Measurements from ENCODE around the gene ANKDD1B. TPM values are rescaled to one million over a fixed set of nuclear protein-coding genes. Genes with fewer than 3 reads are reported as not detected.

The ANKDD1B gene
- total and polyA plus RNA-seq, 9 of the 15 experiments (the other 6 are each of a cell fraction or from before 2014, with no cell fraction given): 0.04 to 0.29 (median 0.18) TPM; not detected in 1

DNA sequence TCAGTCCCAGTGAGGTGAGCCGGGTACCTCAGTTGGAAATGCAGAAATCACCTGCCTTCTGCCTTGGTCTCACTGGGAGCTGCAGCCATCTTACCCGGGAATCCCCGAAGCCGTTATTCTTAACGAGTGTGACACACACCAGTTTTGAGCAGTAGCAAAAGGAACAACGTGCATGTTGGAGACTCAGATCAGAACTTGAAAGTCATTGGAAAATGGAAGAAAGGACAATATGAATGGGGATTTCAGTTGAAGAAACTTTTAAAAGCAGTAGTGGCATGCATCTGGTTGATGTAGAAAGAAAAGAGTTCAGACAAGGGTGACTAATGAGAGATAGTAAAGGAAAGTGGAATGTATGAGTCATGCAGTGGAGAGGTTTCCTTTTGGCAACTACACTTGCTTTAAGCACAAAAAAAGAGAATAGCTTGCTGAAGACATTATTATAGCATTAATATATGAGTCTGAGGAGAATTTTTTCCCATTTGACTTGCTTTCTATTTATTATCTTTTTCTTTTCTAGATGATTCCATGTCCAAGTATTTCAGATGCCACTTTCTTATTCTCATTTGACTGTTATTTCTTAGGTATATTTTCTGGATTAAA lies 44.4 kb upstream of the ANKDD1B start (continued):
- no peak for TF ChIP-seq HMG20B (CRISPR knock-in tag; IDR thresholded peaks at IDR 0.05)
- peak; percentile 86 for TF ChIP-seq BRD9 (IDR thresholded peaks at IDR 0.05; ENCODE audit: low read depth, partially characterized antibody)
- TF ChIP-seq, protein P1, sequence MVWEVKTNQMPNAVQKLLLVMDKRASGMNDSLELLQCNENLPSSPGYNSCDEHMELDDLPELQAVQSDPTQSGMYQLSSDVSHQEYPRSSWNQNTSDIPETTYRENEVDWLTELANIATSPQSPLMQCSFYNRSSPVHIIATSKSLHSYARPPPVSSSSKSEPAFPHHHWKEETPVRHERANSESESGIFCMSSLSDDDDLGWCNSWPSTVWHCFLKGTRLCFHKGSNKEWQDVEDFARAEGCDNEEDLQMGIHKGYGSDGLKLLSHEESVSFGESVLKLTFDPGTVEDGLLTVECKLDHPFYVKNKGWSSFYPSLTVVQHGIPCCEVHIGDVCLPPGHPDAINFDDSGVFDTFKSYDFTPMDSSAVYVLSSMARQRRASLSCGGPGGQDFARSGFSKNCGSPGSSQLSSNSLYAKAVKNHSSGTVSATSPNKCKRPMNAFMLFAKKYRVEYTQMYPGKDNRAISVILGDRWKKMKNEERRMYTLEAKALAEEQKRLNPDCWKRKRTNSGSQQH (CRISPR knock-in tag; IDR thresholded peaks at IDR 0.05): peak; percentile 54; the same call in 1 of the 2 replicates
- TF ChIP-seq SP2 (IDR thresholded peaks at IDR 0.05; ENCODE audit: extremely low read depth, low read depth, low read length, poor library complexity, severe bottlenecking): no peak
- TF ChIP-seq NCOR1 (IDR thresholded peaks at IDR 0.05): peak; percentile 59
- TF ChIP-seq SRSF9 (IDR thresholded peaks at IDR 0.05; ENCODE audit: borderline replicate concordance, low read depth, low read length): no peak
- TF ChIP-seq ZNF3 (CRISPR knock-in tag; IDR thresholded peaks at IDR 0.05): no peak
- no peak for TF ChIP-seq ILF3 (IDR thresholded peaks at IDR 0.05; ENCODE audit: borderline replicate concordance)
- no peak for TF ChIP-seq FOXK1 (CRISPR knock-in tag; IDR thresholded peaks at IDR 0.05; ENCODE audit: borderline replicate concordance)
- TF ChIP-seq, protein P2, sequence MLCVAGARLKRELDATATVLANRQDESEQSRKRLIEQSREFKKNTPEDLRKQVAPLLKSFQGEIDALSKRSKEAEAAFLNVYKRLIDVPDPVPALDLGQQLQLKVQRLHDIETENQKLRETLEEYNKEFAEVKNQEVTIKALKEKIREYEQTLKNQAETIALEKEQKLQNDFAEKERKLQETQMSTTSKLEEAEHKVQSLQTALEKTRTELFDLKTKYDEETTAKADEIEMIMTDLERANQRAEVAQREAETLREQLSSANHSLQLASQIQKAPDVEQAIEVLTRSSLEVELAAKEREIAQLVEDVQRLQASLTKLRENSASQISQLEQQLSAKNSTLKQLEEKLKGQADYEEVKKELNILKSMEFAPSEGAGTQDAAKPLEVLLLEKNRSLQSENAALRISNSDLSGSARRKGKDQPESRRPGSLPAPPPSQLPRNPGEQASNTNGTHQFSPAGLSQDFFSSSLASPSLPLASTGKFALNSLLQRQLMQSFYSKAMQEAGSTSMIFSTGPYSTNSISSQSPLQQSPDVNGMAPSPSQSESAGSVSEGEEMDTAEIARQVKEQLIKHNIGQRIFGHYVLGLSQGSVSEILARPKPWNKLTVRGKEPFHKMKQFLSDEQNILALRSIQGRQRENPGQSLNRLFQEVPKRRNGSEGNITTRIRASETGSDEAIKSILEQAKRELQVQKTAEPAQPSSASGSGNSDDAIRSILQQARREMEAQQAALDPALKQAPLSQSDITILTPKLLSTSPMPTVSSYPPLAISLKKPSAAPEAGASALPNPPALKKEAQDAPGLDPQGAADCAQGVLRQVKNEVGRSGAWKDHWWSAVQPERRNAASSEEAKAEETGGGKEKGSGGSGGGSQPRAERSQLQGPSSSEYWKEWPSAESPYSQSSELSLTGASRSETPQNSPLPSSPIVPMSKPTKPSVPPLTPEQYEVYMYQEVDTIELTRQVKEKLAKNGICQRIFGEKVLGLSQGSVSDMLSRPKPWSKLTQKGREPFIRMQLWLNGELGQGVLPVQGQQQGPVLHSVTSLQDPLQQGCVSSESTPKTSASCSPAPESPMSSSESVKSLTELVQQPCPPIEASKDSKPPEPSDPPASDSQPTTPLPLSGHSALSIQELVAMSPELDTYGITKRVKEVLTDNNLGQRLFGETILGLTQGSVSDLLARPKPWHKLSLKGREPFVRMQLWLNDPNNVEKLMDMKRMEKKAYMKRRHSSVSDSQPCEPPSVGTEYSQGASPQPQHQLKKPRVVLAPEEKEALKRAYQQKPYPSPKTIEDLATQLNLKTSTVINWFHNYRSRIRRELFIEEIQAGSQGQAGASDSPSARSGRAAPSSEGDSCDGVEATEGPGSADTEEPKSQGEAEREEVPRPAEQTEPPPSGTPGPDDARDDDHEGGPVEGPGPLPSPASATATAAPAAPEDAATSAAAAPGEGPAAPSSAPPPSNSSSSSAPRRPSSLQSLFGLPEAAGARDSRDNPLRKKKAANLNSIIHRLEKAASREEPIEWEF (CRISPR knock-in tag; IDR thresholded peaks at IDR 0.05): no peak
- no peak for TF ChIP-seq SMARCA5 (IDR thresholded peaks at IDR 0.05)
- no peak for TF ChIP-seq CAMTA2 (CRISPR knock-in tag; conservative IDR thresholded peaks at IDR 0.05)
- TF ChIP-seq FOXJ3 (CRISPR knock-in tag; IDR thresholded peaks at IDR 0.05): no peak
- no peak for TF ChIP-seq BMI1 (IDR thresholded peaks at IDR 0.05; ENCODE audit: low read length)
- peak; percentile 64; the same call in 1 of the 2 replicates for TF ChIP-seq KAT7 (CRISPR knock-in tag; IDR thresholded peaks at IDR 0.05; ENCODE audit: borderline replicate concordance)
- TF ChIP-seq, protein P3, sequence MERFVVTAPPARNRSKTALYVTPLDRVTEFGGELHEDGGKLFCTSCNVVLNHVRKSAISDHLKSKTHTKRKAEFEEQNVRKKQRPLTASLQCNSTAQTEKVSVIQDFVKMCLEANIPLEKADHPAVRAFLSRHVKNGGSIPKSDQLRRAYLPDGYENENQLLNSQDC (CRISPR knock-in tag; IDR thresholded peaks at IDR 0.05): no peak
- TF ChIP-seq, protein P4, sequence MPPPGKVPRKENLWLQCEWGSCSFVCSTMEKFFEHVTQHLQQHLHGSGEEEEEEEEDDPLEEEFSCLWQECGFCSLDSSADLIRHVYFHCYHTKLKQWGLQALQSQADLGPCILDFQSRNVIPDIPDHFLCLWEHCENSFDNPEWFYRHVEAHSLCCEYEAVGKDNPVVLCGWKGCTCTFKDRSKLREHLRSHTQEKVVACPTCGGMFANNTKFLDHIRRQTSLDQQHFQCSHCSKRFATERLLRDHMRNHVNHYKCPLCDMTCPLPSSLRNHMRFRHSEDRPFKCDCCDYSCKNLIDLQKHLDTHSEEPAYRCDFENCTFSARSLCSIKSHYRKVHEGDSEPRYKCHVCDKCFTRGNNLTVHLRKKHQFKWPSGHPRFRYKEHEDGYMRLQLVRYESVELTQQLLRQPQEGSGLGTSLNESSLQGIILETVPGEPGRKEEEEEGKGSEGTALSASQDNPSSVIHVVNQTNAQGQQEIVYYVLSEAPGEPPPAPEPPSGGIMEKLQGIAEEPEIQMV (tag; conservative IDR thresholded peaks at IDR 0.05; ENCODE audit: low read depth): no peak
- no peak for TF ChIP-seq ATF1 (CRISPR knock-in tag; IDR thresholded peaks at IDR 0.05)
- TF ChIP-seq ATF1 (tag; IDR thresholded peaks at IDR 0.05): peak; percentile 46
- peak; percentile 99 for TF ChIP-seq JUND (IDR thresholded peaks at IDR 0.05; ENCODE audit: borderline replicate concordance, low read depth, low read length)
- peak; percentile 100 for TF ChIP-seq JUND (tag; IDR thresholded peaks at IDR 0.05; ENCODE audit: borderline replicate concordance, low read depth, low read length)
- TF ChIP-seq ZNF551 (CRISPR knock-in tag; IDR thresholded peaks at IDR 0.05): no peak

Measured in K562 (cell line).